HEK293 (cell line): ENCODE results near the gene BPIFA2.

Experiments used
- CTCF ChIA-PET: fragments of 350-600 bp; formaldehyde crosslinking; extraction: SDS; loops from one replicate; lab custom pipeline; 2021; ENCODE audit warnings: antibody characterized with exemption; lab: Yijun Ruan, JAX
- POLR2A ChIA-PET: fragments of 300-600 bp; formaldehyde crosslinking; extraction: SDS; loops from one replicate; lab custom pipeline; 2020; ENCODE audit warnings: antibody characterized with exemption, inconsistent platforms; lab: Yijun Ruan, JAX
- H3K27ac ChIP-seq: fragments of 200-500 bp; sonication (Bioruptor generic); 2 replicates; pipeline ENCODE4 v1.5.1; 2014; ENCODE audit warnings: low read depth, low read length, control low read depth, inconsistent platforms; ENCODE audit errors: extremely low read depth
- H3K36me3 ChIP-seq, 2 experiments: fragments of 200-500 bp in 1 of 2; sonication (Bioruptor generic) in 1 of 2; 1 replicate in 1 of 2; 2 replicates in 1 of 2; pipeline ENCODE4 v1.5.1; 2014 to 2017; ENCODE audit warnings: inconsistent platforms in 2 of 2, low read length in 2 of 2; ENCODE audit not compliant: control insufficient read depth in 2 of 2, insufficient read depth in 1 of 2
- H3K4me1 ChIP-seq: fragments of 200-500 bp; sonication (Bioruptor generic); 2 replicates; pipeline ENCODE4 v1.5.1; 2014; ENCODE audit warnings: mild to moderate bottlenecking, low read length, inconsistent platforms; ENCODE audit not compliant: control insufficient read depth, insufficient read depth
- H3K4me3 ChIP-seq: 2 replicates; pipeline ENCODE4 v1.5.1; 2011; ENCODE audit warnings: low read depth, mild to moderate bottlenecking, control low read depth, low read length, moderate library complexity
- H3K9me3 ChIP-seq: fragments of 200-500 bp; sonication (Bioruptor generic); 2 replicates; pipeline ENCODE4 v1.5.1; 2014; ENCODE audit warnings: low read depth, low read length, inconsistent platforms; ENCODE audit not compliant: control insufficient read depth, insufficient read depth
- ATF2 ChIP-seq: fragments of 450-650 bp; formaldehyde crosslinking; IDR thresholded peaks from 2 replicates; pipeline ENCODE4 v1.5.1; 2016; ENCODE audit warnings: missing biosample characterization, missing genetic modification characterization, low read depth
- BCL6B ChIP-seq: fragments of 450-650 bp; formaldehyde crosslinking; IDR thresholded peaks from 2 replicates; pipeline ENCODE4 v1.5.1; 2017; ENCODE audit warnings: missing biosample characterization, missing genetic modification characterization
- GLI2 ChIP-seq: fragments of 450-650 bp; formaldehyde crosslinking; IDR thresholded peaks from 2 replicates; pipeline ENCODE4; 2017; ENCODE audit warnings: missing biosample characterization, missing genetic modification characterization, low read depth, borderline replicate concordance
- INSM2 ChIP-seq: fragments of 450-650 bp; formaldehyde crosslinking; IDR thresholded peaks from 2 replicates; pipeline ENCODE4 v1.5.1; 2016; ENCODE audit warnings: missing biosample characterization, missing genetic modification characterization
- KLF1 ChIP-seq: fragments of 450-650 bp; formaldehyde crosslinking; IDR thresholded peaks from 2 replicates; pipeline ENCODE4 v1.5.1; 2016; ENCODE audit warnings: missing biosample characterization, missing genetic modification characterization
- KLF8 ChIP-seq: fragments of 450-650 bp; formaldehyde crosslinking; IDR thresholded peaks from 2 replicates; pipeline ENCODE4 v1.5.1; 2016; ENCODE audit warnings: missing biosample characterization, missing genetic modification characterization
- PATZ1 ChIP-seq: fragments of 450-650 bp; formaldehyde crosslinking; IDR thresholded peaks from 2 replicates; pipeline ENCODE4 v1.5.1; 2016; ENCODE audit warnings: missing biosample characterization, missing genetic modification characterization
- SALL2 ChIP-seq: fragments of 450-650 bp; formaldehyde crosslinking; IDR thresholded peaks from 2 replicates; pipeline ENCODE4 v1.5.0; 2017; ENCODE audit warnings: missing biosample characterization, mild to moderate bottlenecking, missing genetic modification characterization, borderline replicate concordance
- YY2 ChIP-seq: fragments of 450-650 bp; formaldehyde crosslinking; IDR thresholded peaks from 2 replicates; pipeline ENCODE4 v1.5.1; 2016; ENCODE audit warnings: missing biosample characterization, missing genetic modification characterization
- ZBTB6 ChIP-seq: fragments of 450-650 bp; formaldehyde crosslinking; IDR thresholded peaks from 2 replicates; pipeline ENCODE4 v1.5.1; 2017; ENCODE audit warnings: missing biosample characterization, missing genetic modification characterization
- ZFP37 ChIP-seq: fragments of 450-650 bp; formaldehyde crosslinking; IDR thresholded peaks from 2 replicates; pipeline ENCODE4 v1.5.1; 2016; ENCODE audit warnings: missing biosample characterization, missing genetic modification characterization
- ZNF155 ChIP-seq: fragments of 450-650 bp; formaldehyde crosslinking; IDR thresholded peaks from 2 replicates; pipeline ENCODE4 v1.5.1; 2016; ENCODE audit warnings: missing biosample characterization, missing genetic modification characterization
- ZNF174 ChIP-seq: fragments of 450-650 bp; formaldehyde crosslinking; IDR thresholded peaks from 2 replicates; pipeline ENCODE4 v1.5.0; 2017; ENCODE audit warnings: missing biosample characterization, mild to moderate bottlenecking, missing genetic modification characterization
- ZNF221 ChIP-seq: fragments of 450-650 bp; formaldehyde crosslinking; IDR thresholded peaks from 2 replicates; pipeline ENCODE4 v1.5.1; 2017; ENCODE audit warnings: missing biosample characterization, missing genetic modification characterization, borderline replicate concordance
- ZNF341 ChIP-seq: fragments of 450-650 bp; formaldehyde crosslinking; IDR thresholded peaks from 2 replicates; pipeline ENCODE4; 2016; ENCODE audit warnings: low read depth, missing biosample characterization, missing genetic modification characterization
- ZNF394 ChIP-seq: fragments of 450-650 bp; formaldehyde crosslinking; IDR thresholded peaks from 2 replicates; pipeline ENCODE4 v1.5.1; 2016; ENCODE audit warnings: missing biosample characterization, missing genetic modification characterization, mild to moderate bottlenecking, moderate library complexity, borderline replicate concordance
- ZNF48 ChIP-seq: fragments of 450-650 bp; formaldehyde crosslinking; IDR thresholded peaks from 2 replicates; pipeline ENCODE4 v1.5.1; 2016; ENCODE audit warnings: missing biosample characterization, missing genetic modification characterization
- ZNF488 ChIP-seq: fragments of 450-650 bp; formaldehyde crosslinking; IDR thresholded peaks from 2 replicates; pipeline ENCODE4 v1.5.1; 2016; ENCODE audit warnings: missing biosample characterization, missing genetic modification characterization
- ZNF544 ChIP-seq: fragments of 450-650 bp; formaldehyde crosslinking; IDR thresholded peaks from 2 replicates; pipeline ENCODE4 v1.5.0; 2017; ENCODE audit warnings: missing biosample characterization, missing genetic modification characterization
- ZNF558 ChIP-seq: fragments of 450-650 bp; formaldehyde crosslinking; IDR thresholded peaks from 2 replicates; pipeline ENCODE4 v1.5.1; 2016; ENCODE audit warnings: missing biosample characterization, missing genetic modification characterization
- ZNF561 ChIP-seq: fragments of 450-650 bp; IDR thresholded peaks from 2 replicates; pipeline ENCODE4 v1.5.1; 2018; ENCODE audit warnings: missing biosample characterization, missing genetic modification characterization, borderline replicate concordance
- ZNF658 ChIP-seq: fragments of 450-650 bp; formaldehyde crosslinking; IDR thresholded peaks from 2 replicates; pipeline ENCODE4; 2016; ENCODE audit warnings: missing biosample characterization, missing genetic modification characterization
- ZNF660 ChIP-seq: fragments of 450-650 bp; IDR thresholded peaks from 2 replicates; pipeline ENCODE4 v1.5.1; 2018; ENCODE audit warnings: missing biosample characterization, mild to moderate bottlenecking, missing genetic modification characterization
- ZNF776 ChIP-seq: fragments of 450-650 bp; formaldehyde crosslinking; IDR thresholded peaks from 2 replicates; pipeline ENCODE4 v1.5.0; 2017; ENCODE audit warnings: missing biosample characterization, missing genetic modification characterization, borderline replicate concordance

Gene BPIFA2

GRCh38 chr20:33124994-33125393 is 43.0 kb upstream of the BPIFA2 start (continued):
- TF ChIP-seq ZNF341 (tag by site-specific recombination) = no peak
- no peak for TF ChIP-seq ZNF776 (tag by site-specific recombination)
- TF ChIP-seq ZNF155 = no peak
- TF ChIP-seq ZNF558 (tag by site-specific recombination) = no peak
- TF ChIP-seq ATF2 (tag by site-specific recombination) = no peak
- TF ChIP-seq, all 188 proteins: peak for 0

- Histone ChIP-seq H3K9me3 (no peaks in the 10 kb centered on the region), H3K27ac (no peak overlapping the region), H3K4me3 (no peak overlapping the region), H3K4me1 (no peaks in the 10 kb centered on the region), H3K36me3 (no peaks in the 10 kb centered on the region)
- TF ChIP-seq ZNF660 (tag by site-specific recombination) (no peak), ZNF488 (tag by site-specific recombination) (no peak), SALL2 (no peak), ZNF221 (tag by site-specific recombination) (no peak), KLF1 (tag by site-specific recombination) (no peak), ZNF776 (tag by site-specific recombination) (no peak), ZBTB6 (tag by site-specific recombination) (no peak), ZFP37 (tag by site-specific recombination) (no peak), ZNF394 (tag by site-specific recombination) (no peak), ZNF544 (no peak), ZNF174 (tag by site-specific recombination) (no peak), ZNF48 (no peak), INSM2 (no peak), BCL6B (tag by site-specific recombination) (no peak), KLF8 (tag by site-specific recombination) (no peak), ZNF658 (tag by site-specific recombination) (no peak), GLI2 (tag by site-specific recombination) (no peak), ZNF561 (no peak), YY2 (tag by site-specific recombination) (no peak), PATZ1 (tag by site-specific recombination) (no peak)
- CTCF ChIA-PET = no interaction called here
- POLR2A ChIA-PET = no interaction called here
Observed at GRCh38 chr20:33125983-33126382, 42.0 kb upstream of the BPIFA2 start.
